PC-9 (cell line): ENCODE results near the gene MYMX.

Experiments used
- EZH2 ChIP-seq: fragments of 200-600 bp; sonication (generic); IDR thresholded peaks from 2 replicates; pipeline ENCODE4 v1.8.0; 2017; ENCODE audit warnings: antibody characterized with exemption, low read depth
- TF ChIP-seq, protein P1 (sequence below): fragments of 200-600 bp; sonication (generic); conservative IDR thresholded peaks from 2 replicates; pipeline ENCODE4 v1.6.1; 2017; ENCODE audit warnings: mixed run types, antibody characterized with exemption, mild to moderate bottlenecking, moderate library complexity

GRCh38 chr6:44260011-44260410 is 43.3 kb downstream of the MYMX start:
- TF ChIP-seq, protein P1, sequence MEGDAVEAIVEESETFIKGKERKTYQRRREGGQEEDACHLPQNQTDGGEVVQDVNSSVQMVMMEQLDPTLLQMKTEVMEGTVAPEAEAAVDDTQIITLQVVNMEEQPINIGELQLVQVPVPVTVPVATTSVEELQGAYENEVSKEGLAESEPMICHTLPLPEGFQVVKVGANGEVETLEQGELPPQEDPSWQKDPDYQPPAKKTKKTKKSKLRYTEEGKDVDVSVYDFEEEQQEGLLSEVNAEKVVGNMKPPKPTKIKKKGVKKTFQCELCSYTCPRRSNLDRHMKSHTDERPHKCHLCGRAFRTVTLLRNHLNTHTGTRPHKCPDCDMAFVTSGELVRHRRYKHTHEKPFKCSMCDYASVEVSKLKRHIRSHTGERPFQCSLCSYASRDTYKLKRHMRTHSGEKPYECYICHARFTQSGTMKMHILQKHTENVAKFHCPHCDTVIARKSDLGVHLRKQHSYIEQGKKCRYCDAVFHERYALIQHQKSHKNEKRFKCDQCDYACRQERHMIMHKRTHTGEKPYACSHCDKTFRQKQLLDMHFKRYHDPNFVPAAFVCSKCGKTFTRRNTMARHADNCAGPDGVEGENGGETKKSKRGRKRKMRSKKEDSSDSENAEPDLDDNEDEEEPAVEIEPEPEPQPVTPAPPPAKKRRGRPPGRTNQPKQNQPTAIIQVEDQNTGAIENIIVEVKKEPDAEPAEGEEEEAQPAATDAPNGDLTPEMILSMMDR, result no peak
- no peak for TF ChIP-seq EZH2
